GM12878 (cell line): ENCODE results near the gene KRTAP20-1.

Experiments
- BRCA1 ChIP-seq: IDR thresholded peaks from 2 replicates; pipeline ENCODE4 v1.6.1; 2011; ENCODE audit warnings: low read depth, low read length, improper control_type of control experiment
- ZNF274 ChIP-seq: IDR thresholded peaks from one replicate; pipeline ENCODE4 v1.8.0; 2011; ENCODE audit not compliant: insufficient read length, insufficient read depth

GRCh38 chr21:30615199-30615598 is 1.0 kb upstream of the KRTAP20-1 start:
- TF ChIP-seq BRCA1, result no peak
- no peak for TF ChIP-seq ZNF274
